Right lobe of liver (tissue), 4 donors: Measurements from ENCODE around the gene CELA3B.

Experiments
- POLR2A ChIP-seq: fragments of 450-650 bp; IDR thresholded peaks from one replicate; pipeline ENCODE4 v1.6.1; 2017; ENCODE audit warnings: antibody characterized with exemption, mild to moderate bottlenecking
- TF ChIP-seq, protein P1 (sequence below), 4 donors: fragments of 200-600 bp in 3 of 4; fragments of 450-650 bp in 1 of 4; IDR thresholded peaks; one replicate each; pipeline versions ENCODE4 v1.5.1 to v1.8.0; 2016 to 2022; ENCODE audit warnings: antibody characterized with exemption in 4 of 4, mild to moderate bottlenecking in 2 of 4
- donor health status: DM: no; HTN: no; CAD: no.
- donor health status: DM: no; HTN: no; CAD: no.
- donor health status: DM: no; HTN: yes; CAD: no.

GRCh38 chr1:21955058-21955457, 21.8 kb upstream of the CELA3B start:
- TF ChIP-seq, protein P1, sequence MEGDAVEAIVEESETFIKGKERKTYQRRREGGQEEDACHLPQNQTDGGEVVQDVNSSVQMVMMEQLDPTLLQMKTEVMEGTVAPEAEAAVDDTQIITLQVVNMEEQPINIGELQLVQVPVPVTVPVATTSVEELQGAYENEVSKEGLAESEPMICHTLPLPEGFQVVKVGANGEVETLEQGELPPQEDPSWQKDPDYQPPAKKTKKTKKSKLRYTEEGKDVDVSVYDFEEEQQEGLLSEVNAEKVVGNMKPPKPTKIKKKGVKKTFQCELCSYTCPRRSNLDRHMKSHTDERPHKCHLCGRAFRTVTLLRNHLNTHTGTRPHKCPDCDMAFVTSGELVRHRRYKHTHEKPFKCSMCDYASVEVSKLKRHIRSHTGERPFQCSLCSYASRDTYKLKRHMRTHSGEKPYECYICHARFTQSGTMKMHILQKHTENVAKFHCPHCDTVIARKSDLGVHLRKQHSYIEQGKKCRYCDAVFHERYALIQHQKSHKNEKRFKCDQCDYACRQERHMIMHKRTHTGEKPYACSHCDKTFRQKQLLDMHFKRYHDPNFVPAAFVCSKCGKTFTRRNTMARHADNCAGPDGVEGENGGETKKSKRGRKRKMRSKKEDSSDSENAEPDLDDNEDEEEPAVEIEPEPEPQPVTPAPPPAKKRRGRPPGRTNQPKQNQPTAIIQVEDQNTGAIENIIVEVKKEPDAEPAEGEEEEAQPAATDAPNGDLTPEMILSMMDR (IDR thresholded peaks at IDR 0.05) = no peak
- TF ChIP-seq POLR2A = no peak
